ENCODE results near the gene PSIP1. TPM values are rescaled to one million over a fixed set of nuclear protein-coding genes. Genes with fewer than 3 reads are reported as not detected.

PSIP1 gene
- total and polyA plus RNA-seq, 2 donors (not counting 1 experiment from before 2014, with no cell fraction given): 19.7 to 124 TPM

DNA sequence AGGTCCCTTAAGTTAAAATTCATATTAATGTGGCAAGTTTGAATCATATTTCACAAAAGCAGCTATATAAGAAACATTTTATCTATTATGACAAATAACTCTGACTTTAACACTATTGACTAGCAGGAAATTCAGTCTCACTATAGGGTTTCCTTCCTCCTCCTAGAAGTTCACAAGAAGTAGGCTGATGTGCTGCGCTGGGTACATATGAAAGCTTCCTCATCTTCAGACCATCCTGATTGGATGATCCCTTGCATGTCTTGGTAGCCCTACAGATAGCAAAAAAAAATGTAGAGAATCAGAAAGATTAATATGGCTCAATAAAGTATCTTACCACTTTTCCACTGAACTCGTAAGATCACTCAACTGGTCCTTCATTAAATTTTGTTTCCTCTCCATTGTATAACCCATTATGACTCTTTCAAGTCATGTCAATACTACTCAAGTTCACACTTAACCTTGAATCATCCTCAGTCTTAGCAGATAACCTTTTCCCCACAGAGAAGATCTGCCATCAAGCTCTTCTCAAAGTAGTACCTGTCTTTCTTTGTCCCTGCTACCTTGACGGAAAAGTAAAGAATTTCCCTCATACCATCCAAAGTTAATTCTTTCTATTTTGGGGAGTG is 11.5 kb upstream of the PSIP1 start:
- WGBS (ENCODE audit: insufficient coverage): 100% methylated on average over 1 of the region's 3 CpGs
- no peak overlapping the region for H3K27ac ChIP-seq (ENCODE audit: low read length in 2 of 2)
- H3K4me2 ChIP-seq (replicated peaks; ENCODE audit: low read depth, low read length, poor library complexity, severe bottlenecking): no peak overlapping the region
- Mint-ChIP-seq H3K4me1 (no peaks in the 10 kb centered on the region), H3K4me3 (no peak overlapping the region), H3K9me3 (ENCODE audit: insufficient read depth) (no peaks in the 10 kb centered on the region), H3K27me3 (no peaks in the 10 kb centered on the region), H3K27ac (no peak overlapping the region)
- intact Hi-C loops (cut with micrococcal nuclease): no loop called here
- no peaks in the 10 kb centered on the region for H3K27me3 ChIP-seq (replicated peaks in 1 of 4; ENCODE audit: control extremely low read depth in 1 of 4, control insufficient read depth in 3 of 4, insufficient read depth in 4 of 4, low read length in 3 of 4)
- no peak for TF ChIP-seq EZH2 (IDR thresholded peaks at IDR 0.05; ENCODE audit: borderline replicate concordance, insufficient read depth, low read depth, low read length, poor library complexity, severe bottlenecking)
- TF ChIP-seq, protein P1, sequence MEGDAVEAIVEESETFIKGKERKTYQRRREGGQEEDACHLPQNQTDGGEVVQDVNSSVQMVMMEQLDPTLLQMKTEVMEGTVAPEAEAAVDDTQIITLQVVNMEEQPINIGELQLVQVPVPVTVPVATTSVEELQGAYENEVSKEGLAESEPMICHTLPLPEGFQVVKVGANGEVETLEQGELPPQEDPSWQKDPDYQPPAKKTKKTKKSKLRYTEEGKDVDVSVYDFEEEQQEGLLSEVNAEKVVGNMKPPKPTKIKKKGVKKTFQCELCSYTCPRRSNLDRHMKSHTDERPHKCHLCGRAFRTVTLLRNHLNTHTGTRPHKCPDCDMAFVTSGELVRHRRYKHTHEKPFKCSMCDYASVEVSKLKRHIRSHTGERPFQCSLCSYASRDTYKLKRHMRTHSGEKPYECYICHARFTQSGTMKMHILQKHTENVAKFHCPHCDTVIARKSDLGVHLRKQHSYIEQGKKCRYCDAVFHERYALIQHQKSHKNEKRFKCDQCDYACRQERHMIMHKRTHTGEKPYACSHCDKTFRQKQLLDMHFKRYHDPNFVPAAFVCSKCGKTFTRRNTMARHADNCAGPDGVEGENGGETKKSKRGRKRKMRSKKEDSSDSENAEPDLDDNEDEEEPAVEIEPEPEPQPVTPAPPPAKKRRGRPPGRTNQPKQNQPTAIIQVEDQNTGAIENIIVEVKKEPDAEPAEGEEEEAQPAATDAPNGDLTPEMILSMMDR (IDR thresholded peaks at IDR 0.05): no peak
- CTCF ChIA-PET: no interaction called here
- no peaks in the 10 kb centered on the region for H4K20me1 ChIP-seq (ENCODE audit: control insufficient read depth, insufficient read depth, low read length, poor library complexity, severe bottlenecking)
- no peak for DNase-seq
- H3K9me3 ChIP-seq (ENCODE audit: control extremely low read depth in 1 of 3, control insufficient read depth in 2 of 3, insufficient read depth in 1 of 3, low read length in 2 of 3): no peaks in the 10 kb centered on the region
- no peak overlapping the region for H2AFZ ChIP-seq (ENCODE audit: insufficient read depth, low read depth, low read length, poor library complexity, severe bottlenecking)
- no peaks in the 10 kb centered on the region for H3K79me2 ChIP-seq (ENCODE audit: control insufficient read depth, insufficient read depth, low read length)
- H3K9ac ChIP-seq (ENCODE audit: low read length): no peak overlapping the region
- no peak for ATAC-seq (ENCODE audit: low read depth)
- no peaks in the 10 kb centered on the region for H3K4me1 ChIP-seq (ENCODE audit: control insufficient read depth in 2 of 2, insufficient read depth in 2 of 2, low read length in 2 of 2)
- H3K36me3 ChIP-seq (replicated peaks in 1 of 2; ENCODE audit: control extremely low read depth in 1 of 2, control insufficient read depth in 1 of 2, extremely low read depth in 1 of 2, insufficient read depth in 2 of 2, low read length in 1 of 2): no peaks in the 10 kb centered on the region
- H3K4me3 ChIP-seq (ENCODE audit: control extremely low read depth in 1 of 5, extremely low read depth in 1 of 5, insufficient read depth in 1 of 5, low read depth in 2 of 5, low read length in 4 of 5): no peak overlapping the region
- POLR2A ChIA-PET: no interaction called here

DNA sequence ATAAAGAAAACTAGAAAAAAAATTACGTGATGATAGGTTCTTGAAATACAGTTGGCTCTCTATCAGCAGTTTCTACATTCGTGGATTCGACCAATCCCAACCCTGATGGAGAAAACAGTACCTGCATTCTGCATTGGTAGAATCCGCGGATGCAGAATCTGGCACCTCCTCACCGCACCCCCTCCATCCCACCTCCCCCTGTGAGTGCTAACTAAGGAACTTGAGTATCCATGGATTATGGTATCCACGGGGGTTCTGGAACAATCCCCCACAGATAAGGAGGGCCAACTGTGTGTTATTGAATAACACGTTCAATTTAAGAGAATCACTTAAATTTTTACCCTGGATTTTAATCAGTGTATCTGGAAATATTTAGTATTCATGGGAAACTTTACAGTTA is 10.5 kb upstream of the PSIP1 start:
- no peak overlapping the region for H3K4me3 ChIP-seq (ENCODE audit: control extremely low read depth in 1 of 5, extremely low read depth in 1 of 5, insufficient read depth in 1 of 5, low read depth in 2 of 5, low read length in 4 of 5)
- no peaks in the 10 kb centered on the region for H3K36me3 ChIP-seq (replicated peaks in 1 of 2; ENCODE audit: control extremely low read depth in 1 of 2, control insufficient read depth in 1 of 2, extremely low read depth in 1 of 2, insufficient read depth in 2 of 2, low read length in 1 of 2)
- intact Hi-C loops (cut with micrococcal nuclease): no loop called here
- H3K4me3 Mint-ChIP-seq: no peak overlapping the region
- no peak overlapping the region for H2AFZ ChIP-seq (ENCODE audit: insufficient read depth, low read depth, low read length, poor library complexity, severe bottlenecking)
- H3K9me3 ChIP-seq (ENCODE audit: control extremely low read depth in 1 of 3, control insufficient read depth in 2 of 3, insufficient read depth in 1 of 3, low read length in 2 of 3): no peaks in the 10 kb centered on the region
- H3K4me1 ChIP-seq (ENCODE audit: control insufficient read depth in 2 of 2, insufficient read depth in 2 of 2, low read length in 2 of 2): no peaks in the 10 kb centered on the region
- H3K27ac Mint-ChIP-seq: no peak overlapping the region
- ChIA-PET CTCF (no interaction called here), POLR2A (no interaction called here)
- TF ChIP-seq, protein P1 (IDR thresholded peaks at IDR 0.05): no peak
- no peak for TF ChIP-seq EZH2 (IDR thresholded peaks at IDR 0.05; ENCODE audit: borderline replicate concordance, insufficient read depth, low read depth, low read length, poor library complexity, severe bottlenecking)
- H3K27me3 ChIP-seq (replicated peaks in 1 of 4; ENCODE audit: control extremely low read depth in 1 of 4, control insufficient read depth in 3 of 4, insufficient read depth in 4 of 4, low read length in 3 of 4): no peaks in the 10 kb centered on the region
- no peaks in the 10 kb centered on the region for H3K27me3 Mint-ChIP-seq
- no peaks in the 10 kb centered on the region for H4K20me1 ChIP-seq (ENCODE audit: control insufficient read depth, insufficient read depth, low read length, poor library complexity, severe bottlenecking)
- DNase-seq: no peak
- no peaks in the 10 kb centered on the region for H3K4me1 Mint-ChIP-seq
- ATAC-seq (ENCODE audit: low read depth): no peak
- H3K4me2 ChIP-seq (replicated peaks; ENCODE audit: low read depth, low read length, poor library complexity, severe bottlenecking): no peak overlapping the region
- no peaks in the 10 kb centered on the region for H3K79me2 ChIP-seq (ENCODE audit: control insufficient read depth, insufficient read depth, low read length)
- no peak overlapping the region for H3K9ac ChIP-seq (ENCODE audit: low read length)
- H3K9me3 Mint-ChIP-seq (ENCODE audit: insufficient read depth): no peaks in the 10 kb centered on the region
- WGBS (ENCODE audit: insufficient coverage): 88% methylated on average over 3 of the region's 8 CpGs
- no peak overlapping the region for H3K27ac ChIP-seq (ENCODE audit: low read length in 2 of 2)

Data from B cell (primary cell).